ENCODE data around the gene AKAP8L. TPM values are rescaled to one million over a fixed set of nuclear protein-coding genes. Genes with fewer than 3 reads are reported as not detected.
A peak's percentile ranks its signal among the peaks of the same experiment; 100 is the strongest.

Gene AKAP8L
- total and polyA plus RNA-seq, 2 of the 8 experiments (the other 6 are each of a cell fraction or from before 2014, with no cell fraction given): 75.1 to 138 TPM

DNA sequence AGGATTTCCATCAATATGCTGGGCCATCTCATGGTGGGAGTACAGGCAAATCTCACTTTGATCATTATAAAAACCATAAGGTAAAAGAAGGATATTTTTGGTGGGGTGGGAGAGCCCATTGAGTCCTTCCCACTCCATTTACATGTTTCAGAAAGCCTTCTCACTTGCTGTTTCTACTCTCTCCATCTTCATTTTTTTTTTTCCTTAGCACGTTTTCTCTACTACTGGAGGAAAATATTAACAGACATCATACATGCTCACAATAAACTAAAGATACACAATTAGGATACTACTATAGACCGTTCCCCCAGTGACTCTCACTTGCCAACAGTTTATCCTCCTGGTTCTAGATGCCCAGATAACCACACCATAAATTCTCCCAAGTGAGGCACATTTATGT, 37.4 kb downstream of the AKAP8L start:
- no peak overlapping the region for H3K4ac ChIP-seq (replicated peaks; ENCODE audit: insufficient read length, low read depth, low read length)
- H3K23ac ChIP-seq (ENCODE audit: insufficient read length): no peak overlapping the region
- H4K20me1 ChIP-seq (replicated peaks in 1 of 2; ENCODE audit: control insufficient read depth in 1 of 2, insufficient read depth in 2 of 2, low read length in 2 of 2): peaks cover 5 to 16% of the 10 kb centered on the region in 2 experiments
- H3K79me1 ChIP-seq (ENCODE audit: low read depth, low read length): peaks cover 4% of the 10 kb centered on the region; the same call in 1 of the 2 replicates
- no peak overlapping the region for H3K9ac ChIP-seq (replicated peaks in 1 of 4; ENCODE audit: extremely low read depth in 1 of 4, low read depth in 3 of 4, low read length in 3 of 4)
- peaks cover 20 to 28% of the 10 kb centered on the region in 2 experiments for H3K79me2 ChIP-seq (ENCODE audit: control insufficient read depth in 1 of 2, insufficient read depth in 2 of 2, low read length in 2 of 2)
- no peak overlapping the region for H2BK20ac ChIP-seq (ENCODE audit: low read length)
- no peaks in the 10 kb centered on the region for H3K27me3 ChIP-seq (replicated peaks in 1 of 4; ENCODE audit: control insufficient read depth in 3 of 4, extremely low read depth in 1 of 4, insufficient read depth in 3 of 4, low read length in 3 of 4)
- no peaks in the 10 kb centered on the region; a peak in 2 of 8 replicates for H3K36me3 ChIP-seq (ENCODE audit: control insufficient read depth in 2 of 4, insufficient read depth in 4 of 4, low read length in 3 of 4)
- ChIA-PET POLR2A (ENCODE audit: partially characterized antibody) (no interaction called here), CTCF (ENCODE audit: partially characterized antibody) (no interaction called here)
- H3K9me3 ChIP-seq (ENCODE audit: insufficient read depth in 2 of 2, low read depth in 1 of 2, low read length in 1 of 2): no peaks in the 10 kb centered on the region
- no peak overlapping the region for H3K27ac ChIP-seq (ENCODE audit: low read depth, low read length)
- peaks cover 10% of the 10 kb centered on the region for H3K23me2 ChIP-seq (ENCODE audit: low read depth, low read length)
- H3K18ac ChIP-seq (ENCODE audit: extremely low read depth, low read length): no peak overlapping the region
- no peak overlapping the region for H3K14ac ChIP-seq (ENCODE audit: insufficient read length)
- no peak overlapping the region for H2BK5ac ChIP-seq (ENCODE audit: low read depth, low read length)
- no peak overlapping the region for H2BK15ac ChIP-seq (ENCODE audit: low read length)
- no peak overlapping the region for H3K56ac ChIP-seq (replicated peaks; ENCODE audit: insufficient read length, low read depth, low read length)
- no peak overlapping the region for H2AFZ ChIP-seq (ENCODE audit: low read length)
- FAIRE-seq: no peak
- H3K4me3 ChIP-seq (ENCODE audit: extremely low read depth in 1 of 4, insufficient read depth in 2 of 4, low read depth in 3 of 4, low read length in 4 of 4): peak overlapping the region in 1 of 4 experiments; percentile 89; a peak in 2 of 8 replicates
- TF ChIP-seq CREB1 (IDR thresholded peaks at IDR 0.05) (no peak), ASH2L (IDR thresholded peaks at IDR 0.05; ENCODE audit: low read length) (no peak), KDM5A (IDR thresholded peaks at IDR 0.05; ENCODE audit: low read length) (no peak), SAP30 (IDR thresholded peaks at IDR 0.05; ENCODE audit: insufficient read depth, insufficient replicate concordance, low read length) (no peak), NANOG (IDR thresholded peaks at IDR 0.05; ENCODE audit: insufficient read depth, low read depth, low read length, poor library complexity, severe bottlenecking) (no peak), EZH2 (IDR thresholded peaks at IDR 0.05; ENCODE audit: low read depth, low read length, severe bottlenecking) (no peak), CBX8 (IDR thresholded peaks at IDR 0.05; ENCODE audit: borderline replicate concordance, low read depth, low read length) (no peak), RXRA (IDR thresholded peaks at IDR 0.05; ENCODE audit: insufficient read depth, low read depth, low read length) (no peak)
- no peak overlapping the region for H2BK120ac ChIP-seq (replicated peaks; ENCODE audit: low read depth, low read length)
- H2AK5ac ChIP-seq (ENCODE audit: low read depth, low read length): no peak overlapping the region
- H3K4me1 ChIP-seq (replicated peaks in 1 of 4; ENCODE audit: control insufficient read depth in 3 of 4, insufficient read depth in 4 of 4, low read length in 3 of 4): peaks cover 0 to 9% (median 6%) of the 10 kb centered on the region in 4 experiments; a peak in 6 of 7 replicates
- H2BK12ac ChIP-seq (ENCODE audit: low read depth, low read length): no peak overlapping the region
- no peak overlapping the region for H4K91ac ChIP-seq (replicated peaks; ENCODE audit: insufficient read length, low read length)
- WGBS, 2 experiments (ENCODE audit: extremely low coverage in 1 of 2, insufficient coverage in 1 of 2, insufficient read length in 1 of 2, insufficient replicate concordance in 2 of 2, low coverage in 1 of 2, low lambda C conversion rate in 2 of 2, missing lambda C conversion rate in 1 of 2): 85% methylated on average over 2 of the region's 2 CpGs; no CpG with 5 or more reads in 1 of the 2 experiments
- peak overlapping the region; percentile 79 to 91; a peak in 3 of 4 replicates for H3K4me2 ChIP-seq (ENCODE audit: insufficient read depth in 1 of 2, low read depth in 2 of 2, low read length in 2 of 2)
- no peak overlapping the region for H4K8ac ChIP-seq (ENCODE audit: extremely low read depth, insufficient read depth, low read length)
- H4K5ac ChIP-seq (ENCODE audit: insufficient read length, low read depth, low read length): no peak overlapping the region
- no peak for DNase-seq (ENCODE audit: low read depth in 1 of 2, low spot score in 2 of 2)

Data from H1 (cell line).